ENCODE results near the gene SMIM24.

SMIM24 gene

GRCh38 chr19:3496392-3497273, 16.3 kb upstream of the SMIM24 start:
- DNase-seq: no peak

GRCh38 chr19:3494559-3494958, 14.2 kb upstream of the SMIM24 start:
- DNase-seq: no peak

- DNase-seq: no peak
These were observed 13.7 kb upstream of the SMIM24 start for GRCh38 chr19:3494051-3494450.

- DNase-seq: no peak
These were observed 13.3 kb upstream of the SMIM24 start for GRCh38 chr19:3493651-3494050.

- DNase-seq: no peak
These were observed 12.6 kb upstream of the SMIM24 start for GRCh38 chr19:3492919-3493318.

- no peak for DNase-seq
These were observed 12.0 kb upstream of the SMIM24 start for GRCh38 chr19:3492131-3492839.

- no peak for DNase-seq
These were observed 11.2 kb upstream of the SMIM24 start for GRCh38 chr19:3491396-3492119.

GRCh38 chr19:3483226-3483628, 2.9 kb upstream of the SMIM24 start, which contains the start of gene SMIM44:
SMIM44 (minus strand) TSS chr19:3483441; CDS start chr19:3483403, 38 bp downstream.
- DNase-seq: no peak

GRCh38 chr19:3482507-3483225, 2.3 kb upstream of the SMIM24 start:
- DNase-seq: no peak

GRCh38 chr19:3481241-3482090, 1.1 kb upstream of the SMIM24 start:
- no peak for DNase-seq

GRCh38 chr19:3479834-3480215, 500 bp downstream of the SMIM24 start:
- no peak for DNase-seq

GRCh38 chr19:3479177-3479833, 1.0 kb downstream of the SMIM24 start:
- no peak for DNase-seq

GRCh38 chr19:3478409-3479176, 1.7 kb downstream of the SMIM24 start:
- no peak for DNase-seq

- DNase-seq: no peak
These were observed 2.4 kb downstream of the SMIM24 start for GRCh38 chr19:3477951-3478350.

GRCh38 chr19:3477506-3477905, 2.8 kb downstream of the SMIM24 start:
- DNase-seq: no peak

GRCh38 chr19:3476830-3477229, 3.5 kb downstream of the SMIM24 start:
- no peak for DNase-seq

- no peak for DNase-seq
These were observed 4.9 kb downstream of the SMIM24 start for GRCh38 chr19:3475449-3475848.

- no peak for DNase-seq
These were observed 5.7 kb downstream of the SMIM24 start for GRCh38 chr19:3474614-3475013.

- no peak for DNase-seq
These were observed 6.3 kb downstream of the SMIM24 start for GRCh38 chr19:3474010-3474409.

GRCh38 chr19:3471954-3472655, 8.2 kb downstream of the SMIM24 start:
- no peak for DNase-seq
